ENCODE data around the gene ZNF669. TPM values are rescaled to one million over a fixed set of nuclear protein-coding genes. Genes with fewer than 3 reads are reported as not detected.

The ZNF669 gene
- total RNA-seq, 1 donor from 2014 or later = 11.3 TPM

- TF ChIP-seq CTCF (conservative IDR thresholded peaks at IDR 0.05; ENCODE audit: low read depth, low read length) = no peak
- no peak for DNase-seq (ENCODE audit: low read depth)
- no peak overlapping the region for H3K4me3 ChIP-seq (ENCODE audit: low read depth, low read length)
Measured at GRCh38 chr1:247096112-247096511, 8.0 kb downstream of the ZNF669 start.

GRCh38 chr1:247090455-247090854, 13.7 kb downstream of the ZNF669 start:
- no peak for TF ChIP-seq CTCF (conservative IDR thresholded peaks at IDR 0.05; ENCODE audit: low read depth, low read length)
- H3K4me3 ChIP-seq (ENCODE audit: low read depth, low read length) = no peak overlapping the region
- DNase-seq (ENCODE audit: low read depth) = no peak

- DNase-seq (ENCODE audit: low read depth) = no peak
- no peak for TF ChIP-seq CTCF (conservative IDR thresholded peaks at IDR 0.05; ENCODE audit: low read depth, low read length)
- no peak overlapping the region for H3K4me3 ChIP-seq (ENCODE audit: low read depth, low read length)
Measured at GRCh38 chr1:247089616-247090375, 14.4 kb downstream of the ZNF669 start.

GRCh38 chr1:247088967-247089366, 15.2 kb downstream of the ZNF669 start:
- DNase-seq (ENCODE audit: low read depth) = no peak
- no peak for TF ChIP-seq CTCF (conservative IDR thresholded peaks at IDR 0.05; ENCODE audit: low read depth, low read length)
- H3K4me3 ChIP-seq (ENCODE audit: low read depth, low read length) = no peak overlapping the region

- no peak for DNase-seq (ENCODE audit: low read depth)
- no peak overlapping the region for H3K4me3 ChIP-seq (ENCODE audit: low read depth, low read length)
- TF ChIP-seq CTCF (conservative IDR thresholded peaks at IDR 0.05; ENCODE audit: low read depth, low read length) = no peak
Measured at GRCh38 chr1:247087256-247087655, 16.9 kb downstream of the ZNF669 start.

- no peak for DNase-seq (ENCODE audit: low read depth)
- no peak overlapping the region for H3K4me3 ChIP-seq (ENCODE audit: low read depth, low read length)
- TF ChIP-seq CTCF (conservative IDR thresholded peaks at IDR 0.05; ENCODE audit: low read depth, low read length) = no peak
Measured at GRCh38 chr1:247085310-247085709, 18.8 kb downstream of the ZNF669 start.

GRCh38 chr1:247084771-247085170, 19.4 kb downstream of the ZNF669 start:
- H3K4me3 ChIP-seq (ENCODE audit: low read depth, low read length) = no peak overlapping the region
- TF ChIP-seq CTCF (conservative IDR thresholded peaks at IDR 0.05; ENCODE audit: low read depth, low read length) = no peak
- DNase-seq (ENCODE audit: low read depth) = no peak
